AG04450 (cell line): ENCODE measurements around the gene CFAP91. TPM values are rescaled to one million over a fixed set of nuclear protein-coding genes. Genes with fewer than 3 reads are reported as not detected.

ENCODE experiments used
- CTCF ChIA-PET: fragments of 300-600, 350-600 bp; formaldehyde crosslinking; extraction: SDS; loops from one replicate; lab custom pipeline; 2022; ENCODE audit warnings: antibody characterized with exemption, inconsistent platforms; lab: Charles Lee
- POLR2A ChIA-PET: fragments of 350-600 bp; formaldehyde crosslinking; extraction: SDS; loops from one replicate; lab custom pipeline; 2021; ENCODE audit warnings: antibody characterized with exemption, inconsistent platforms; lab: Yijun Ruan, JAX
- DNase-seq: peaks from one replicate; pipeline ENCODE4 v3.0.0-alpha.2; 2011; ENCODE audit warnings: low read depth, low spot score
- H3K27ac ChIP-seq: one replicate; pipeline ENCODE4 v1.5.1; 2012; ENCODE audit warnings: low read depth, low read length, control low read depth
- H3K27me3 ChIP-seq: one replicate; pipeline ENCODE4 v1.6.0; 2012; ENCODE audit warnings: low read length; ENCODE audit not compliant: control insufficient read depth, insufficient read depth
- H3K4me3 ChIP-seq: 2 replicates; pipeline ENCODE4 v1.5.1; 2011; ENCODE audit warnings: mild to moderate bottlenecking, low read depth, low read length, control low read depth
- H3K9me3 ChIP-seq: 2 replicates; pipeline ENCODE4 v1.5.1; 2012; ENCODE audit warnings: low read length; ENCODE audit not compliant: control insufficient read depth, insufficient read depth
- polyA plus RNA-seq: library from polyadenylated mRNA; depleted of rRNA; stranded (reverse); fragments of >200 nt; gene quantifications from 2 replicates; pipeline ENCODE4 v1.2.3, GENCODE V29; 2011
- TF ChIP-seq, protein P1 (sequence below): IDR thresholded peaks from 2 replicates; pipeline ENCODE4 v1.5.1; 2011; ENCODE audit warnings: low read depth, low read length, control low read depth, inconsistent platforms

CFAP91 gene
- polyA plus RNA-seq, 1 experiment = not detected

DNA sequence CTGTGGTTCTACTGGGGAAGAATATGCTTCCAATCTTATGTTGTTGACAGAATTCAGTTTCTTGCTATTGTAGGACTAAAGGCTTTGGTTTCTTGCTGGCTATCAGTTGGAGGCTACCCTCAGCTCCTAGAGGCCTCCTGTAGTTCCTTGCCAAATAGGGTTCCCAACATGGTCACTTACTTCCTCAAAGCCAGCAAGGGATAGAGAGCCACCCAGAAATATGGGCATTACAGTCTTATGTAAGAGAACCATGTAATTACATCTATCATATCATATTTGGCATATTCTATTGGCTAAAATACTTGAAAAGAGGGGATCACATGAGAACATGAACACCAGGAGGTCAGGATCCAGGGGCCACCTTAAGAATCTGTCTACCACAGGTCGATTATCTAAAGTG is 19.4 kb upstream of the CFAP91 start:
- Histone ChIP-seq H3K27me3 (peaks cover 11% of the 10 kb centered on the region), H3K9me3 (no peaks in the 10 kb centered on the region), H3K4me3 (no peak overlapping the region), H3K27ac (no peak overlapping the region)
- no peak for DNase-seq
- TF ChIP-seq, protein P1, sequence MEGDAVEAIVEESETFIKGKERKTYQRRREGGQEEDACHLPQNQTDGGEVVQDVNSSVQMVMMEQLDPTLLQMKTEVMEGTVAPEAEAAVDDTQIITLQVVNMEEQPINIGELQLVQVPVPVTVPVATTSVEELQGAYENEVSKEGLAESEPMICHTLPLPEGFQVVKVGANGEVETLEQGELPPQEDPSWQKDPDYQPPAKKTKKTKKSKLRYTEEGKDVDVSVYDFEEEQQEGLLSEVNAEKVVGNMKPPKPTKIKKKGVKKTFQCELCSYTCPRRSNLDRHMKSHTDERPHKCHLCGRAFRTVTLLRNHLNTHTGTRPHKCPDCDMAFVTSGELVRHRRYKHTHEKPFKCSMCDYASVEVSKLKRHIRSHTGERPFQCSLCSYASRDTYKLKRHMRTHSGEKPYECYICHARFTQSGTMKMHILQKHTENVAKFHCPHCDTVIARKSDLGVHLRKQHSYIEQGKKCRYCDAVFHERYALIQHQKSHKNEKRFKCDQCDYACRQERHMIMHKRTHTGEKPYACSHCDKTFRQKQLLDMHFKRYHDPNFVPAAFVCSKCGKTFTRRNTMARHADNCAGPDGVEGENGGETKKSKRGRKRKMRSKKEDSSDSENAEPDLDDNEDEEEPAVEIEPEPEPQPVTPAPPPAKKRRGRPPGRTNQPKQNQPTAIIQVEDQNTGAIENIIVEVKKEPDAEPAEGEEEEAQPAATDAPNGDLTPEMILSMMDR = no peak
- POLR2A ChIA-PET = no interaction called here
- CTCF ChIA-PET = no interaction called here

DNA sequence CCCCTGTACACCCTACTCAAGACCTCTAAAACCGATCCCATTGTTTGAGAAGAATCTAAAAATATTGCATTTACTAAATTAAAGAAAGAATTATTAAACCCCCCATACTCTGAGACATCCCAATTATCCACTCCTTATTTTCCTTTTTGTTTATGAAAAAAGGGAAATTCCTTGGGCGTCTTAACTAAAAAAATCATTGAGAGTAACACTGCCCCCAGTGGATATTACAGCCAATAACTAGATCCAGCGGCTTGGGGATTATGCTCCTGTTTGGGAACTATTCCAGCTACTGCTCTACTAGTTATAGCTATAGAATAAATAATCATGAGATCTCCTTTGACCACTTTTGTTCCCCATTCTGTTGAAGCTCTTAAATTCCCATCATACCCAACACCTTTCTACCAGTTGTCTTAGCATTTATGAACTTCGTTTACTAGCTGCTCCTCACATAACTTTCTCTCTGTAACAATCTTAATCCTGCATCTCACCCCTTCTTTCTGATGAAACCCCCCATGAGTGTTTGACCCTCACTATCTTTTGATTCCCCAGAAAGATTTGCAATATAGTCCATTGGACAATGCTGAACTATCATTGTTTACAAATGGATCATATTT is 12.7 kb upstream of the CFAP91 start:
- ChIA-PET CTCF (interaction anchor here (0.6 to 2.3 kb wide), 8 partner anchors 10 to 977 kb away, joined by 3 to 21 read pairs (median 4); partner anchors contain the start of gene COX17), POLR2A (no interaction called here)
- Histone ChIP-seq H3K27ac (no peak overlapping the region), H3K4me3 (no peak overlapping the region), H3K27me3 (peaks cover 9% of the 10 kb centered on the region), H3K9me3 (no peaks in the 10 kb centered on the region)
- TF ChIP-seq, protein P1 = peak; percentile 58
- DNase-seq = no peak

DNA sequence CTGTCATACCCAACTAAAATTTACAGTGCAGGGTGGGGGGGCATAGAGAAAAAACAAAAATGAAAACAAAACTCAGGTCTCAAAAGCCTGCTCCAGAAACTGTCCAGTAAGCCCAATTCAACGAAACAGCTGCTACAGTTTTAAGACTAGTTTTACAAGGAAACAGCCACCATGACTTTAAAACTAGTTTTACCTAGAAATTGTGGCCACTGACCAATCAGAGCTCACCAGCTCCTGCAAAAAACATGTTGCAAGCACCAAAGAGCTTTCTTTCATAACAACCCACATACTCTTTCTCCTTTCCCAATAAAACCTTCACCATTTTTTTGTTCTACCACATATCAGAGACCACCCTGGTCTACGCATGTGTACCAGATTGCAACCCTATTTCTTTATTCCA is 7.3 kb upstream of the CFAP91 start:
- DNase-seq = no peak
- TF ChIP-seq, protein P1 = no peak
- Histone ChIP-seq H3K27ac (no peak overlapping the region), H3K9me3 (no peaks in the 10 kb centered on the region), H3K27me3 (peaks cover 3% of the 10 kb centered on the region), H3K4me3 (no peak overlapping the region)
- ChIA-PET CTCF (interaction anchor here (1.0 kb wide), 1 partner anchor 14 kb away, joined by 3 read pairs; no protein-coding TSS in a partner anchor), POLR2A (no interaction called here)

DNA sequence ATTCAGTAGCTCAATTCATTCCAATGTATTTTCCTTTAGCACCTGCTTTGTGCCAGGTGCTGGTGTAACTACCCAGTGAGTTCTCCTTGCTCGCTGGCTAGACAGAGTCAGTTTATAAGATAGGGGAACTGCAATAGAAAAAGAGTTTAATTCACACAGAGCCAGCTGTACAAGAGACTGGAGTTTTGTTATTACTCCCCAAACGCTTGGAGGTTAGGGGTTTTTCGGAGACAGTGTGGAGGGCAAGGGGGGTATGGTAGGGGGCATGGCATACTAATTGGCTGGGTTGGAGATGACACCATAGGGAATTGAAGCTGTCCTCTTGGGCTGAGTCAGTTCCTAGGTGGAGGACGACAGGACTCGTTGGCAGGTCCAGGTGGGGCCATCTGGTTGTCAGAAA is 5.4 kb upstream of the CFAP91 start:
- POLR2A ChIA-PET = no interaction called here
- Histone ChIP-seq H3K9me3 (no peaks in the 10 kb centered on the region; the same call in 1 of the 2 replicates), H3K27me3 (no peaks in the 10 kb centered on the region), H3K4me3 (no peak overlapping the region), H3K27ac (no peak overlapping the region)
- DNase-seq = no peak
- CTCF ChIA-PET = interaction anchor here (0.8 kb wide), 1 partner anchor 813 kb away, joined by 4 read pairs; no protein-coding TSS in a partner anchor
- TF ChIP-seq, protein P1 = no peak

DNA sequence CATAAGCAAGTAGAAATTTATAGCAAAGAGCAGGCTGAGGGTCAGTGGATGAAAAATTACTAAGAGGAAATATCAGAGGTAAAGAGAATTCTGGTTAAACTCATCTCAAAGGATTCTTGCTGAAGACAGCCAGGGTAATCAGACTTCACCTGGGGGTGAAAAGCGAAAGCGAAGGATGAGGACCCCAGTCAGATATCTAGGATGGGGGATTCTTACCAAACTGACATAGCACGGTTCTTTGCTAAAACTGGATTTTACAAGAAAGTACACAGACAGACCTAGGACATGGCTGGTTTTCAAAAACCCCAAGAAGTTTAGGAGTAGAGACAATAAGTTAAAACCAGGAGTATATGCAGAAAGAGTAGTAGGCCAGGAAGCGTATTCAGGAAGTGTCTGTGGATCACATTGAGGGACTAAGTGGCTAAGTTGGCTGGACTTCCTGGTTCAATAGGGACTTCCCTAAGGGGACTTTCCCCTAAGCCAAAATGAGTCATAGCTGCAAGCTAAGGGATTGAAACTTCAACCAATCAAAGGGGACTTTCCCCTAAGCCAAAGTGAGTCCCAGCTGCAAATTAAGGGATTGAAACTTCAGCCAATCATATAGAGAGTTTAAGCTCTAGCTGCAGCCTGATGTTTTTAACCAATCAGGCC is 2.4 kb upstream of the CFAP91 start:
- Histone ChIP-seq H3K27me3 (peaks cover 11% of the 10 kb centered on the region), H3K9me3 (no peaks in the 10 kb centered on the region; the same call in 1 of the 2 replicates), H3K4me3 (no peak overlapping the region), H3K27ac (no peak overlapping the region)
- ChIA-PET CTCF (no interaction called here), POLR2A (no interaction called here)
- TF ChIP-seq, protein P1 = no peak
- DNase-seq = no peak
